ENCODE results near the gene GGA1. TPM values are rescaled to one million over a fixed set of nuclear protein-coding genes. Genes with fewer than 3 reads are reported as not detected.
"Not testable (repeated sequence)": the region's sequence is repeated elsewhere in the genome, so short reads cannot be mapped to it uniquely, and the experiment has no call there.

Gene GGA1
- polyA plus RNA-seq, 1 donor from 2014 or later, result 31.3 TPM

- no peaks in the 10 kb centered on the region for H3K36me3 Mint-ChIP-seq
- no peaks in the 10 kb centered on the region for H3K9me3 Mint-ChIP-seq
- H3K4me3 Mint-ChIP-seq, result no peak overlapping the region
- no peak overlapping the region for H3K27ac Mint-ChIP-seq
- peaks cover 13% of the 10 kb centered on the region for H3K27me3 Mint-ChIP-seq
- peaks cover 9 to 12% (median 10%) of the 10 kb centered on the region in 3 donors for H3K4me1 Mint-ChIP-seq
Observed at GRCh38 chr22:37568012-37568411, 40.6 kb upstream of the GGA1 start.

DNA sequence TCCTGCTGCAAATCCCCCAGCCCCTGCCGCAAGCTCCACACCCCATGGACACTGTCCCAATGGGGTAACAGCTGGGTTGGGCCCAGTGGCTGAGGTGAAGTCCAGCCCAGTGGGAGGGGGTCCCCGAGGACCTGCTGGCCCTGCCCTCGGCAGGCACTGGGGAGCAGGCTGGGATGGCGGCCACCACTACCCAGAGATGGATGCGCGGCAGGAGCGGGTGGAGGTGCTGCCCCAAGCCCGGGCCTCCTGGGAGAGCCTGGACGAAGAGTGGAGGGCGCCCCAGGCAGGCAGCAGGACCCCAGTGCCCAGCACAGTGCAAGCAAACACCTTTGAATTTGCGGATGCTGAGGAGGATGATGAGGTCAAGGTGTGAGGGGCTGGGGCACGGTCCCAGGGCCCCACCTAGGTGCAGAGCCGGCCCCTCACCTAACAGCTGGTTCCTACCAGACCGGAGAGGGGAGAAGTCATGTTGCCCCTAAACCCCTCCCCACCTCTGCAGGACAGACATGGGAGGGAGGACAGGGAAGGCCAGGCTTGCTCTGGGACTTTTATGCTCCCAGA lies 40.1 kb upstream of the GGA1 start:
- H3K27me3 Mint-ChIP-seq, result peaks cover 8% of the 10 kb centered on the region
- H3K9me3 Mint-ChIP-seq, result no peaks in the 10 kb centered on the region
- H3K4me1 Mint-ChIP-seq, result peaks cover 9 to 12% (median 10%) of the 10 kb centered on the region in 3 donors
- H3K4me3 Mint-ChIP-seq, result no peak overlapping the region
- no peaks in the 10 kb centered on the region for H3K36me3 Mint-ChIP-seq
- no peak overlapping the region for H3K27ac Mint-ChIP-seq

GRCh38 chr22:37569009-37569920 lies 39.4 kb upstream of the GGA1 start:
- no peak overlapping the region for H3K27ac Mint-ChIP-seq
- H3K27me3 Mint-ChIP-seq, result peaks cover 8% of the 10 kb centered on the region
- no peak overlapping the region for H3K4me3 Mint-ChIP-seq

GRCh38 chr22:37569921-37570660 lies 38.5 kb upstream of the GGA1 start:
- no peaks in the 10 kb centered on the region for H3K9me3 Mint-ChIP-seq
- peak overlapping the region in 1 of 3 donors; percentile 43 for H3K27ac Mint-ChIP-seq
- H3K36me3 Mint-ChIP-seq, result no peaks in the 10 kb centered on the region
- H3K4me3 Mint-ChIP-seq, result no peak overlapping the region
- peaks cover 9 to 12% (median 10%) of the 10 kb centered on the region in 3 donors for H3K4me1 Mint-ChIP-seq
- peaks cover 8% of the 10 kb centered on the region for H3K27me3 Mint-ChIP-seq

More at GRCh38 chr22:37569009-37569920, 39.4 kb upstream of the GGA1 start:
- Mint-ChIP-seq H3K9me3 (no peaks in the 10 kb centered on the region), H3K36me3 (no peaks in the 10 kb centered on the region), H3K4me1 (peaks cover 9 to 12% (median 10%) of the 10 kb centered on the region in 3 donors)

DNA sequence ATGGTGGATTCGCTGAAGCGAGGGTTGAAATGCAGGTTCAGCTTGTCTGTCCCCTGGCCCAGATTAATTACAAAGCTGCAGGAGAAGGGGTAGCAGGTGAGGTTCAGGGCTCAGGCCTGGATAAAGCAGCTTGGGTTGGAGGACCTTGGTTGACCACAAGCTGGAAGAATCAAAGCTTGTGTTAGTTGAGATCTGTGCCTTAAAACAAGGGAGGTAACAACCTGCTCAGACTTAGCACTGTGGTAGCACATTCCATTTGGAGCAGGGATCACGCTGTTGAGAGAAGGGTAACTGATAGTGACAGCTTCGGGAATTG lies 38.0 kb upstream of the GGA1 start:
- Mint-ChIP-seq H3K27me3 (peaks cover 8% of the 10 kb centered on the region), H3K4me1 (peaks cover 9 to 12% (median 10%) of the 10 kb centered on the region in 3 donors), H3K27ac (peak overlapping the region in 1 of 3 donors; percentile 43), H3K36me3 (no peaks in the 10 kb centered on the region), H3K4me3 (no peak overlapping the region), H3K9me3 (no peaks in the 10 kb centered on the region)

GRCh38 chr22:37571258-37571991 lies 37.2 kb upstream of the GGA1 start:
- Mint-ChIP-seq H3K4me3 (no peak overlapping the region), H3K27ac (no peak overlapping the region), H3K9me3 (no peaks in the 10 kb centered on the region), H3K4me1 (peaks cover 7 to 10% (median 8%) of the 10 kb centered on the region in 3 donors), H3K36me3 (no peaks in the 10 kb centered on the region), H3K27me3 (peaks cover 8% of the 10 kb centered on the region)

DNA sequence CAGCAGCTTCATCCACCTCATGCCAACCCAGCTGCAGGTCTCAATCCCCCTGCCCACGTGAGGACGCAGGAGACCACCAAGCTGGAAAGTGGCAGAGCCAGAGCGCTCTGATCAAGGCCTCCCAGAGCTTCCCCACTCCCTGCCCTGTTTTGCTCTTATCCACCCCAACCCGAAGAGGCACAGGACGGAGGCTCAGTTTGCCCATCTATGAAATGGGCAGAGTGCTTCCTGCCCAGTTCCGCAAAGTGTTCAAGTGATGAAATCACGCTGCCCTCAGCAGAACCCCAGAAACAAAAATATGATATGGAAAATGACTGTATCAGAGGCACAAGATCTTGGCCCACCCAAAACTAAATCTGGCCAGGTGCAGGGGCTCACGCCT lies 36.7 kb upstream of the GGA1 start:
- H3K27ac Mint-ChIP-seq, result peak overlapping the region in 1 of 3 donors; percentile 80
- no peaks in the 10 kb centered on the region for H3K9me3 Mint-ChIP-seq
- H3K4me1 Mint-ChIP-seq, result peaks cover 5 to 9% (median 6%) of the 10 kb centered on the region in 3 donors
- H3K36me3 Mint-ChIP-seq, result no peaks in the 10 kb centered on the region
- H3K4me3 Mint-ChIP-seq, result no peak overlapping the region
- peaks cover 7% of the 10 kb centered on the region for H3K27me3 Mint-ChIP-seq

DNA sequence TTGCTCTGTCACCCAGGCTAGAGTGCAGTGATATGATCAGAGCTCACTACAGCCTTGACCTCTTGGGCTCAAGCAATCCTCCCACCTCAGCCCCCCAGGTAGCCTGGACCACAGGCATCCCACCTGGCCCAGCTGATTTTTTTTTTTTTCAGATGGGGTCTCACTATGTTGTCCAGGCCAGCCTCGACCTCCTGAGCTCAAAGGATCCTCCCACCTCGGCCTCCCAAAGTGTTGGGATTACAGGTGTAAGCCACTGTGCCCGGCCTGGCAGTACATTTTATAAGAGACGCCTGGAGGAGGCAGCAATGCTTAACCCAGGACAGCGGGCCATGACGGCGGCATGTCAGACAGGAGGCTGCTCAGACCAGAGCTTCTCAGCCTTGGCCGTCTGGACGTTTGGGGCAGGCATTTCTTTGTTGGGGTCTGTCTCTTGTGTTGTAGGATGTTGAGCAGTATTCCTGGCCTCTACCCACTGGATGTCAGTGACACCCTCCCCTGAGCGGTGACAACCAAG lies 33.1 kb upstream of the GGA1 start:
- Mint-ChIP-seq H3K4me3 (no peak overlapping the region), H3K36me3 (peaks cover 2% of the 10 kb centered on the region), H3K4me1 (peaks cover 4 to 9% (median 5%) of the 10 kb centered on the region in 3 donors), H3K27me3 (no peaks in the 10 kb centered on the region), H3K27ac (no peak overlapping the region), H3K9me3 (no peaks in the 10 kb centered on the region)

- H3K4me3 Mint-ChIP-seq, result no peak overlapping the region
- no peak overlapping the region for H3K27ac Mint-ChIP-seq
- peaks cover 2% of the 10 kb centered on the region for H3K36me3 Mint-ChIP-seq
- no peaks in the 10 kb centered on the region for H3K9me3 Mint-ChIP-seq
- H3K4me1 Mint-ChIP-seq, result peaks cover 0 to 9% (median 9%) of the 10 kb centered on the region in 3 donors
- peaks cover 6% of the 10 kb centered on the region for H3K27me3 Mint-ChIP-seq
Observed at GRCh38 chr22:37578002-37578401, 30.6 kb upstream of the GGA1 start.

DNA sequence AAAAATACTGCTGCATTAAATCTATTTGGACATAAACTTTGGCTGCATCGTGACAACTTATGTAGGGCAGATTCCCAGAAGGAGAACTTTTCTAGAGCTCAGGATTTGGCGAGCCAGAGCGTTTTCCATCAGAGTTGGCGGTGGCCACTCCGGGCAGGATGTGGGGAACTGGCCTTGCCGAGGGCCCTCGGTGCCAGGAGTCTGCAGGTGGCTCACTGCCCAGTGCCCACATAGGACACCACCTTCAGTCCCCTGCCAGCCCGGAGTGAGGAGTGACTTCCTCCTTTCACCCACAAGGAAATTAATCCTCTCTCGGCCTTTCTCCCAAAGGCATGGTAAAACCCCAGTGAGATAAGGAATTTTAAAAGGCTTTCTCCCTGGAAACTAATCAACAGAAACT lies 27.1 kb upstream of the GGA1 start:
- H3K4me3 Mint-ChIP-seq, result peak overlapping the region in 2 of 4 donors; percentile 32 to 43
- no peaks in the 10 kb centered on the region for H3K9me3 Mint-ChIP-seq
- peaks cover 5% of the 10 kb centered on the region for H3K36me3 Mint-ChIP-seq

DNA sequence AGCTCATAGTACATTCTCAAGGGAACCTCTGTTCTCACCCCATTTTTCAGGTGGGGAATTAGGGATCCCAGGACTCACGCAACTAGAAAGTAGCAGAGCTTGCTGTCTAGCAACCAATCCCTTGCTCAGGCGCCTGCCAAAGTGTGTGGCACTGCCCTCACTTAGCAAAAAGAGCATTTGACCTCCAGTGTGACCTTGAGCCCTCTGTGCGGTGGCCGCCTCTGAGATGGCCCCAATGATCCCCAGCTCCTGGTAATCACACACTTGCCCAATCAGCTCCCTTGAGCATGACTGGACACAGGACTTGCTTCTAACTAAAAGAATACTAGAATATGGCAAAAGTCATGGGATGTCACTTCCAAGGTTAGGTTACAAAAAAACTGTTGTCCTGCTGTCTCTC lies 26.1 kb upstream of the GGA1 start:
- Mint-ChIP-seq H3K27ac (no peak overlapping the region), H3K4me1 (peaks cover 0 to 9% (median 9%) of the 10 kb centered on the region in 3 donors), H3K9me3 (no peaks in the 10 kb centered on the region), H3K27me3 (peaks cover 6% of the 10 kb centered on the region), H3K36me3 (peaks cover 5% of the 10 kb centered on the region), H3K4me3 (no peak overlapping the region)

More for the DNA sequence above, 27.1 kb upstream of the GGA1 start:
- Mint-ChIP-seq H3K4me1 (peaks cover 0 to 9% (median 9%) of the 10 kb centered on the region in 3 donors), H3K27ac (no peak overlapping the region), H3K27me3 (peaks cover 6% of the 10 kb centered on the region)

DNA sequence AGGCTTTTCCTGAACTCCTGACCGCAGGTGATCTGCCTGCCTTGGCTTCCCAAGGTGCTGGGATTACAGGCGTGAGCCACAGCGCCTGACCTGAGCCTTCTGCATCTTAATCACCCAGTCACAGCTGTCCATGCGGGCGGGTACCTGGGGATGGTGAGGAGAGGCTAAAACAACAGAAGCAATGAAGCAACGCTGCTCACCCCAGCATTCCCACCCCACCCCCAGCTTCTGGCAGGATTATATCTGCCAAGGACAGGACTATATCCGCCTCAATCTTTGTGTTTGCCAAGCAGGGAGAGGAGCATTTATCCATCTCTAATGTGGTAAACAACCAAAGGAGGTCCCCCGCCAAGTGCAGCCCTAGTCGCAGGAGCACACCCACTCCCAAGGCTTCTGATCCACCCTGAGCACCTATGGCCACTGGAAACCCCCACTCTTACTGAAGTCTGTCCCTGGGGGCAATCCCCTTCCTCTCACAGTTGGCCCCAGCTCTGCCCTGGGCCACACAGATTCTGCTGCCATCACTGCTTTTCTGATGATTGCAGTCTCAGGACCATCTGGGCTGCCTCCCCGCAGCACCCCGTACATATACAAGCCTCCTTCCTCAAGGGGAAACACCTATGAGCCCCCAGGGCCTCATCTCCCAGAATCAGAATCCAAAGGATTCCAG lies 20.0 kb upstream of the GGA1 start:
- Mint-ChIP-seq H3K36me3 (peaks cover 5% of the 10 kb centered on the region), H3K4me3 (no peak overlapping the region), H3K27ac (no peak overlapping the region), H3K9me3 (no peaks in the 10 kb centered on the region), H3K27me3 (peaks cover 7% of the 10 kb centered on the region), H3K4me1 (peaks cover 9 to 13% (median 9%) of the 10 kb centered on the region in 3 donors)

DNA sequence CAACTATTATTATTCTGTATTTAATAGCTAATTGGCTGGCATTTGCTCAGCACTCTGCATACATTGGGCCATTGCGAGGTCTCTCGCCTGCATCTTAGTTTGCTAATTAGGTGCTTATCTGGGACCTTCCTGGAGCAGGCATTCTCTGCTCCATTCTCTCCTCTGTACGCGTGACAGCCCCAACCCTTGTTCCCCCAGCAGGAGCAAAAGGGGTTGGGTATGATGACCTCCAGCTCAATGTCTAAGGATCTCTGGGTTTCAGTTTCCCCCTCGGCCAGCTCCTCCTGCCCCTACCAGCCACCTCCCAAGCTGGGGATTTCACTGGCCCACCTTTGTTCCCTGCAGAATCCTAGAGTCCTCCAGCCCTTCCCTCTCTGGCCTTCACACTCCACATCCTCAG lies 19.0 kb upstream of the GGA1 start:
- no peak overlapping the region for H3K4me3 Mint-ChIP-seq
- H3K9me3 Mint-ChIP-seq, result no peaks in the 10 kb centered on the region
- H3K36me3 Mint-ChIP-seq, result peaks cover 5% of the 10 kb centered on the region
- peaks cover 7% of the 10 kb centered on the region for H3K27me3 Mint-ChIP-seq
- H3K27ac Mint-ChIP-seq, result no peak overlapping the region
- H3K4me1 Mint-ChIP-seq, result peaks cover 9 to 13% (median 9%) of the 10 kb centered on the region in 3 donors

GRCh38 chr22:37591081-37591480 lies 17.6 kb upstream of the GGA1 start:
- not testable (repeated sequence) for H3K4me3 Mint-ChIP-seq, H3K36me3 Mint-ChIP-seq, H3K9me3 Mint-ChIP-seq, H3K27me3 Mint-ChIP-seq, H3K27ac Mint-ChIP-seq
- H3K4me1 Mint-ChIP-seq, result peaks cover 9 to 13% (median 9%) of the 10 kb centered on the region in 3 donors
